B cell (primary cell): ENCODE results near the gene CDKAL1. TPM values are rescaled to one million over a fixed set of nuclear protein-coding genes. Genes with fewer than 3 reads are reported as not detected.

Experiments used
- ATAC-seq: fragments of 200-7000 bp; cut with Tn5 transposase; one replicate; pipeline ENCODE4 v1.10.0; 2021; ENCODE audit warnings: low read depth, mild to moderate bottlenecking, moderate number of reproducible peaks, moderate library complexity
- CTCF ChIA-PET: fragments of 350-600 bp; sonication (Branson Sonifier 250); formaldehyde crosslinking; loops from one replicate; lab custom pipeline; 2021; ENCODE audit warnings: antibody characterized with exemption, inconsistent platforms; lab: Charles Lee
- POLR2A ChIA-PET: fragments of 350-600 bp; sonication (Branson Sonifier 250); formaldehyde crosslinking; loops from one replicate; lab custom pipeline; 2021; ENCODE audit warnings: antibody characterized with exemption; lab: Charles Lee
- DNase-seq: peaks from one replicate; pipeline ENCODE4 v3.0.0; 2013
- H2AFZ ChIP-seq: 2 replicates; pipeline ENCODE4 v1.6.1; 2012; ENCODE audit warnings: mild to moderate bottlenecking, low read depth, low read length; ENCODE audit not compliant: insufficient read depth, poor library complexity, severe bottlenecking
- H3K27ac ChIP-seq, 2 donors: 1 replicate in 1 of 2; 2 replicates in 1 of 2; pipeline ENCODE4 v1.5.1; 2012 to 2013; ENCODE audit warnings: low read length in 2 of 2, mild to moderate bottlenecking in 2 of 2, moderate library complexity in 1 of 2
- H3K27me3 ChIP-seq, 4 experiments: fragments of 200-600 bp in 1 of 4; sonication (generic) in 1 of 4; replicated peaks in 1 of 4; 1 replicate in 2 of 4; 2 replicates in 2 of 4; pipeline versions ENCODE4 v1.6.1 to v1.7.0; 2013 to 2016; ENCODE audit warnings: low read length in 3 of 4, mild to moderate bottlenecking in 2 of 4, mixed read lengths in 1 of 4, moderate library complexity in 1 of 4; ENCODE audit not compliant: insufficient read depth in 4 of 4, control insufficient read depth in 3 of 4; ENCODE audit errors: control extremely low read depth in 1 of 4
- H3K36me3 ChIP-seq, 2 experiments: replicated peaks in 1 of 2; 1 replicate in 1 of 2; 2 replicates in 1 of 2; pipeline versions ENCODE4 v1.6.1 to v1.7.1; 2013; ENCODE audit warnings: low read length in 1 of 2; ENCODE audit not compliant: insufficient read depth in 2 of 2, control insufficient read depth in 1 of 2; ENCODE audit errors: control extremely low read depth in 1 of 2, extremely low read depth in 1 of 2
- H3K4me1 ChIP-seq, 2 donors: fragments of 200-600 bp in 1 of 2; sonication (generic) in 1 of 2; 1 replicate in 1 of 2; 2 replicates in 1 of 2; pipeline versions ENCODE4 v1.5.1 to v1.6.1; 2013 to 2017; ENCODE audit warnings: low read length in 2 of 2; ENCODE audit not compliant: control insufficient read depth in 2 of 2, insufficient read depth in 2 of 2
- H3K4me2 ChIP-seq: replicated peaks from 2 replicates; pipeline ENCODE3; 2012; ENCODE audit warnings: mild to moderate bottlenecking, low read depth, low read length; ENCODE audit not compliant: poor library complexity, severe bottlenecking
- H3K4me3 ChIP-seq, 5 experiments: fragments of 200-600 bp in 1 of 5; sonication (generic) in 1 of 5; 1 replicate in 3 of 5; 2 replicates in 2 of 5; pipeline versions ENCODE4 v1.5.1 to v1.7.0; 2011 to 2016; ENCODE audit warnings: low read length in 4 of 5, mild to moderate bottlenecking in 4 of 5, low read depth in 2 of 5, control low read depth in 1 of 5, moderate library complexity in 1 of 5; ENCODE audit not compliant: insufficient read depth in 1 of 5; ENCODE audit errors: control extremely low read depth in 1 of 5, extremely low read depth in 1 of 5
- H3K79me2 ChIP-seq: fragments of 200-600 bp; sonication (generic); one replicate; pipeline ENCODE4 v1.6.0; 2016; ENCODE audit warnings: low read length; ENCODE audit not compliant: control insufficient read depth, insufficient read depth
- H3K9ac ChIP-seq: fragments of 200-600 bp; sonication (generic); 2 replicates; pipeline ENCODE4 v1.6.1; 2017; ENCODE audit warnings: mild to moderate bottlenecking, low read length, moderate library complexity
- H3K9me3 ChIP-seq, 3 donors: one replicate each; pipeline versions ENCODE4 v1.6.1 to v1.7.1; 2013; ENCODE audit warnings: low read length in 2 of 3; ENCODE audit not compliant: control insufficient read depth in 2 of 3, insufficient read depth in 1 of 3; ENCODE audit errors: control extremely low read depth in 1 of 3
- H4K20me1 ChIP-seq: 2 replicates; pipeline ENCODE4 v1.6.0; 2012; ENCODE audit warnings: mild to moderate bottlenecking, low read length; ENCODE audit not compliant: insufficient read depth, control insufficient read depth, poor library complexity, severe bottlenecking
- H3K27ac Mint-ChIP-seq: one replicate; pipeline ENCODE4 v1.8.0; 2021; ENCODE audit warnings: mixed read lengths
- H3K27me3 Mint-ChIP-seq: one replicate; pipeline ENCODE4 v1.8.0; 2021; ENCODE audit warnings: mixed read lengths
- H3K4me1 Mint-ChIP-seq: one replicate; pipeline ENCODE4 v1.8.0; 2021; ENCODE audit warnings: mixed read lengths
- H3K4me3 Mint-ChIP-seq: one replicate; pipeline ENCODE4 v1.8.0; 2021; ENCODE audit warnings: mixed read lengths
- H3K9me3 Mint-ChIP-seq: one replicate; pipeline ENCODE4 v1.8.0; 2022; ENCODE audit warnings: mixed read lengths; ENCODE audit not compliant: insufficient read depth
- CTCF ChIP-seq: fragments of 200-600 bp; IDR thresholded peaks from one replicate; pipeline ENCODE4 v1.8.0; 2022; ENCODE audit warnings: antibody characterized with exemption, mild to moderate bottlenecking
- EZH2 ChIP-seq: IDR thresholded peaks from 2 replicates; pipeline ENCODE4 v1.6.1; 2012; ENCODE audit warnings: borderline replicate concordance, low read depth, mild to moderate bottlenecking, moderate library complexity, low read length; ENCODE audit not compliant: insufficient read depth, poor library complexity, severe bottlenecking
- WGBS: methylation state at CpG from one replicate; pipeline ENCODE4 v1.1.5; 2013; ENCODE audit warnings: missing lambda C conversion rate; ENCODE audit not compliant: insufficient coverage; 5-methylcytosine and 5-hydroxymethylcytosine counted together
- intact Hi-C: fragments of 100-400 bp; cut with micrococcal nuclease; formaldehyde crosslinking; loops from one replicate; pipeline ENCODE4 v1.10.0; 2022
- polyA plus RNA-seq: library from polyadenylated mRNA; depleted of rRNA; stranded (reverse); fragments of >200 nt; gene quantifications from 2 replicates; pipeline ENCODE4 v1.2.3, GENCODE V29; 2012
- total RNA-seq, 2 donors: library from RNA; stranded (reverse); fragments of 120-200 nt in 1 of 2; gene quantifications; 1 replicate in 1 of 2; 2 replicates in 1 of 2; pipeline versions ENCODE4 v1.2.3 to v1.2.4, GENCODE V29; 2013 to 2022

The CDKAL1 gene
- total and polyA plus RNA-seq, 2 donors (not counting 1 experiment from before 2014, with no cell fraction given): 6.1 to 33.3 TPM

DNA sequence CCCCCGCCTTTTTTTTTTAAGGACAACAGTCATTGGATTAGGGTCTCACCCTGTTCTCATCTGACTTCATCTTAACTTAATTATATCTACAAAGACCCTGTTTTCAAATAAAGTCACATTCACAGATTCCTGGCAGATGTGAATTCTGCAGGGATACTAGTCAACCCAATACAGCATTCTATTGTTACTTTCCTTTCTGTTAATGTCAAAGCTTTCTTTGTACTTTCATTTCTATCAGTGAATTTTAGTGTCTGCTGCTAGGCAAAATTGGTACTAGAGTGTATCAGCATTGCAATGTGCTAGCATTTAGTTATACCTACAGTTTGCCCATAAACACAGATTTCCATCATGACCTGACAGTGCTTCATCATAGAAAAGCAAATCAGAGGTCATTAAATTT, 281.9 kb downstream of the CDKAL1 start:
- POLR2A ChIA-PET: no interaction called here
- H3K4me1 Mint-ChIP-seq: no peaks in the 10 kb centered on the region

GRCh38 chr6:20817806-20818320, 283.6 kb downstream of the CDKAL1 start:
- Histone ChIP-seq H3K4me3 (no peak overlapping the region), H4K20me1 (no peaks in the 10 kb centered on the region), H3K4me1 (no peaks in the 10 kb centered on the region), H3K9me3 (no peaks in the 10 kb centered on the region), H3K4me2 (no peak overlapping the region), H2AFZ (no peak overlapping the region), H3K27ac (no peak overlapping the region), H3K9ac (no peak overlapping the region), H3K27me3 (no peaks in the 10 kb centered on the region), H3K79me2 (no peaks in the 10 kb centered on the region), H3K36me3 (no peaks in the 10 kb centered on the region)
- no peaks in the 10 kb centered on the region for H3K4me1 Mint-ChIP-seq
- ChIA-PET CTCF (no interaction called here), POLR2A (no interaction called here)
- DNase-seq: no peak
- H3K4me3 Mint-ChIP-seq: no peak overlapping the region
- intact Hi-C loops: no loop called here
- no peak overlapping the region for H3K27ac Mint-ChIP-seq
- WGBS: no CpG with 5 or more reads among the region's 2 CpGs
- no peak for ATAC-seq
- no peaks in the 10 kb centered on the region for H3K27me3 Mint-ChIP-seq
- TF ChIP-seq EZH2 (no peak), CTCF (no peak)
- peaks cover 4% of the 10 kb centered on the region for H3K9me3 Mint-ChIP-seq

More for the DNA sequence above, 281.9 kb downstream of the CDKAL1 start:
- no peaks in the 10 kb centered on the region for H3K27me3 Mint-ChIP-seq
- Histone ChIP-seq H4K20me1 (no peaks in the 10 kb centered on the region), H2AFZ (no peak overlapping the region), H3K79me2 (no peaks in the 10 kb centered on the region), H3K4me1 (no peaks in the 10 kb centered on the region), H3K9ac (no peak overlapping the region), H3K27ac (no peak overlapping the region), H3K36me3 (peaks cover 0 to 1% of the 10 kb centered on the region in 2 experiments), H3K4me3 (no peak overlapping the region), H3K4me2 (no peak overlapping the region), H3K9me3 (no peaks in the 10 kb centered on the region), H3K27me3 (no peaks in the 10 kb centered on the region)
- no peak for TF ChIP-seq CTCF
- TF ChIP-seq EZH2: no peak
- peaks cover 4% of the 10 kb centered on the region for H3K9me3 Mint-ChIP-seq
- WGBS: no CpG with 5 or more reads among the region's 1 CpG
- intact Hi-C loops: no loop called here
- CTCF ChIA-PET: no interaction called here
- H3K27ac Mint-ChIP-seq: no peak overlapping the region
- no peak for DNase-seq
- H3K4me3 Mint-ChIP-seq: no peak overlapping the region
- ATAC-seq: no peak
